OCI-LY3 (cell line): ENCODE results near the gene RAVER1.

Experiments used
- CTCF ChIP-seq: fragments of 200-600, 300-600 bp; sonication (generic); IDR thresholded peaks from 2 replicates; pipeline ENCODE4 v1.5.1; 2014; ENCODE audit warnings: antibody characterized with exemption, low read length, low read depth
- EZH2phosphoT487 ChIP-seq: fragments of 200-600 bp; shearing (Covaris generic); IDR thresholded peaks from 2 replicates; pipeline ENCODE4 v1.6.1; 2018; ENCODE audit warnings: antibody characterized with exemption, mixed run types, low read depth

DNA sequence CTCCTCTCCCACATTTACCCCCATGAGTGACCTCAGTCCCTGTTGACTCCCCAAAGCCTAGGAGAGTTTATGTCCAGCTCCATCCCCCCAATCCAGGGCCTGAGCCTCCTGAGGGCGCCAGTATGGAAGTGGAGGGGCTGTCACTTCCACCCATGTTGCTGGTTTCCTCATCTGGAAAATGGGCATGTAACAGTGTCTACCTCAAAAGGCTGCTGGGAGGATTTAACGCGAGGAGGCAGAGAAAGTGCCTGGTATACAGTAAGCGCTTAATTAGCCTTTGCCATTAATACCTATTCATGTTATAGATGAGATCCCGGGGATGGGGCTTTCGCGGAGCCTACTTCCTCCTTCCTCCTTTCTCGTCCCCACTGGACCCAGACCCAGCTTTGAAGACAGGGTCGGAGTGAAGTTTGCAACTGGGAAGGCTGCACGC, 46.6 kb upstream of the RAVER1 start:
- TF ChIP-seq CTCF (no peak; the same call in 1 of the 2 replicates), EZH2phosphoT487 (no peak)
